Endodermal cell (in vitro differentiated cells): ENCODE results near the gene GPR153. TPM values are rescaled to one million over a fixed set of nuclear protein-coding genes. Genes with fewer than 3 reads are reported as not detected.

Experiments used
- DNase-seq: peaks from one replicate; pipeline ENCODE4 v3.0.0-alpha.2; 2017
- H3K27ac ChIP-seq: 2 replicates; pipeline ENCODE4 v1.5.1; 2013; ENCODE audit warnings: mild to moderate bottlenecking, low read depth, low read length, moderate library complexity
- H3K27me3 ChIP-seq: 2 replicates; pipeline ENCODE4 v1.6.1; 2013; ENCODE audit warnings: mild to moderate bottlenecking, low read length, moderate library complexity; ENCODE audit not compliant: insufficient read depth, control insufficient read depth, poor library complexity, severe bottlenecking
- H3K36me3 ChIP-seq: 2 replicates; pipeline ENCODE4 v1.7.0; 2013; ENCODE audit warnings: mild to moderate bottlenecking, low read length, moderate library complexity; ENCODE audit not compliant: control insufficient read depth, insufficient read depth
- H3K4me1 ChIP-seq: one replicate; pipeline ENCODE4 v1.7.0; 2013; ENCODE audit warnings: low read length; ENCODE audit not compliant: control insufficient read depth, insufficient read depth
- H3K4me3 ChIP-seq: 2 replicates; pipeline ENCODE4 v1.5.1; 2013; ENCODE audit warnings: mild to moderate bottlenecking, low read length, moderate library complexity
- H3K9ac ChIP-seq: 2 replicates; pipeline ENCODE4 v1.6.1; 2013; ENCODE audit warnings: mild to moderate bottlenecking, low read length, moderate library complexity; ENCODE audit not compliant: poor library complexity, severe bottlenecking; ENCODE audit errors: extremely low read depth
- H3K9me3 ChIP-seq: 2 replicates; pipeline ENCODE4 v1.6.1; 2013; ENCODE audit warnings: mild to moderate bottlenecking, low read length, moderate library complexity; ENCODE audit not compliant: control insufficient read depth
- H3K27ac Mint-ChIP-seq: 2 replicates; pipeline ENCODE4 v1.8.0; 2020; ENCODE audit warnings: mixed read lengths
- H3K27me3 Mint-ChIP-seq: 2 replicates; pipeline ENCODE4 v1.8.0; 2021; ENCODE audit warnings: mild to moderate bottlenecking, mixed read lengths; ENCODE audit not compliant: insufficient read depth
- H3K36me3 Mint-ChIP-seq: 2 replicates; pipeline ENCODE4 v1.8.0; 2020; ENCODE audit warnings: low read depth, mixed read lengths
- H3K4me1 Mint-ChIP-seq: 2 replicates; pipeline ENCODE4 v1.8.0; 2020; ENCODE audit warnings: mixed read lengths
- H3K4me3 Mint-ChIP-seq: 2 replicates; pipeline ENCODE4 v1.8.0; 2020; ENCODE audit warnings: mild to moderate bottlenecking, moderate library complexity, mixed read lengths
- H3K9me3 Mint-ChIP-seq: 2 replicates; pipeline ENCODE4 v1.8.0; 2020; ENCODE audit warnings: mild to moderate bottlenecking, mixed read lengths
- WGBS, 2 experiments: methylation state at CpG; one replicate each; pipeline versions ENCODE4 v1.1.5 to v1.1.7; 2013; ENCODE audit warnings: missing lambda C conversion rate in 2 of 2, mixed read lengths in 1 of 2; ENCODE audit not compliant: insufficient coverage in 1 of 2, insufficient read length in 1 of 2; 5-methylcytosine and 5-hydroxymethylcytosine counted together
- total RNA-seq, 2 donors: library from RNA; stranded (reverse); fragmentation: NEBNext Ultra II Directional in 1 of 2; extraction: Animal tissue kit (Norgen Biotek cat#: 25700) in 1 of 2; gene quantifications; 2 replicates in 1 of 2; 3 replicates in 1 of 2; pipeline ENCODE4 v1.2.1, GENCODE V29; 2021
- TF ChIP-seq, protein P1 (sequence below): fragments of 200-600 bp; sonication (generic); conservative IDR thresholded peaks from 2 replicates; pipeline ENCODE4 v1.5.0; 2021; ENCODE audit warnings: antibody characterized with exemption, mild to moderate bottlenecking

Gene GPR153
- total RNA-seq, 2 donors from 2014 or later = 2.4 to 2.8 TPM

DNA sequence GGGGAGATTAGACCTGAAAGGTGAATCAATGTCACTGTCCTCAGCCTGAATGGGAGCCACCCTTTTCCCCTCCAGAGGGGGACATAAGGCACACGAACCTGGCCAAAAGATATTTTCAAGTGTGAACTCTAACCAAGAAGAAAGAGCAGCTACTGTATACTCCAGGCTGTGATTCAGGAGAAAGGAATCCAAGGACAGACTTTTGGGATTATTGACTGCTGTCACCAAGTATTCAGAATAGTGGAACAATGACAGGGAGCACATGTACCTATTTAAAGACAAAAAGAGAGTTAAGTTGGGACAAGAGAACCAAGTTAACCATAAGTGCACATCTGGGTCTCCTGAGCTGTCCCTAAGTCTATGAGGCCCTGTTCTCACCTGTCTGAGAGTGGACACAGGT is 27.5 kb downstream of the GPR153 start:
- Mint-ChIP-seq H3K4me3 (no peak overlapping the region), H3K4me1 (peaks cover 4% of the 10 kb centered on the region), H3K27ac (no peak overlapping the region), H3K27me3 (no peaks in the 10 kb centered on the region), H3K36me3 (peaks cover 36% of the 10 kb centered on the region), H3K9me3 (no peaks in the 10 kb centered on the region)
- Histone ChIP-seq H3K9me3 (no peaks in the 10 kb centered on the region), H3K27me3 (no peaks in the 10 kb centered on the region), H3K4me1 (no peaks in the 10 kb centered on the region), H3K9ac (no peak overlapping the region), H3K27ac (no peak overlapping the region), H3K36me3 (peaks cover 50% of the 10 kb centered on the region), H3K4me3 (no peak overlapping the region)
- DNase-seq = no peak
- TF ChIP-seq, protein P1, sequence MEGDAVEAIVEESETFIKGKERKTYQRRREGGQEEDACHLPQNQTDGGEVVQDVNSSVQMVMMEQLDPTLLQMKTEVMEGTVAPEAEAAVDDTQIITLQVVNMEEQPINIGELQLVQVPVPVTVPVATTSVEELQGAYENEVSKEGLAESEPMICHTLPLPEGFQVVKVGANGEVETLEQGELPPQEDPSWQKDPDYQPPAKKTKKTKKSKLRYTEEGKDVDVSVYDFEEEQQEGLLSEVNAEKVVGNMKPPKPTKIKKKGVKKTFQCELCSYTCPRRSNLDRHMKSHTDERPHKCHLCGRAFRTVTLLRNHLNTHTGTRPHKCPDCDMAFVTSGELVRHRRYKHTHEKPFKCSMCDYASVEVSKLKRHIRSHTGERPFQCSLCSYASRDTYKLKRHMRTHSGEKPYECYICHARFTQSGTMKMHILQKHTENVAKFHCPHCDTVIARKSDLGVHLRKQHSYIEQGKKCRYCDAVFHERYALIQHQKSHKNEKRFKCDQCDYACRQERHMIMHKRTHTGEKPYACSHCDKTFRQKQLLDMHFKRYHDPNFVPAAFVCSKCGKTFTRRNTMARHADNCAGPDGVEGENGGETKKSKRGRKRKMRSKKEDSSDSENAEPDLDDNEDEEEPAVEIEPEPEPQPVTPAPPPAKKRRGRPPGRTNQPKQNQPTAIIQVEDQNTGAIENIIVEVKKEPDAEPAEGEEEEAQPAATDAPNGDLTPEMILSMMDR = no peak
- WGBS, 2 experiments = 74 to 91% methylated on average over 1 of the region's 1 CpG

DNA sequence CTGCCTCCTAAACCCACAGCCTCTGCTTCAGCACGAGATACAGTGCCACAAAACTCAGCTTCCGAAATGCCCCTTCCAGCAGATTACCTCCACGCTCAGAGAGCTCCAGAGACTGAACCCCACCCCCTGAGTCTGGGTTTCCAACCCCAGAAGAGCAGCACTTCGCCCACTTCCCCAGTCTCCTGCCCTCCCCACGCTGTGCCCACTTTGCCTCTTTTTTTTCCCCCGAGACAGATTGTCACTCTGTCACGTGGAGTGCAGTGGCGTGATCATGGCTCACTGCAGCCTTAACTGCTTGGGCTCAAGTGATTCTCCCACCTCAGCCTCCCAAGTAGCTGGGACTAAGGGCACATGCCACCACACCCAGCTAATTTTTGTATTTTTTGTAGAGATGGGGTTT is 35.2 kb downstream of the GPR153 start:
- no peak overlapping the region for H3K4me3 Mint-ChIP-seq
- Histone ChIP-seq H3K4me1 (no peaks in the 10 kb centered on the region), H3K27me3 (no peaks in the 10 kb centered on the region), H3K4me3 (no peak overlapping the region), H3K36me3 (peaks cover 69% of the 10 kb centered on the region), H3K27ac (no peak overlapping the region), H3K9ac (no peak overlapping the region), H3K9me3 (no peaks in the 10 kb centered on the region)
- no peaks in the 10 kb centered on the region for H3K4me1 Mint-ChIP-seq
- H3K9me3 Mint-ChIP-seq = no peaks in the 10 kb centered on the region
- TF ChIP-seq, protein P1 = no peak
- H3K36me3 Mint-ChIP-seq = peaks cover 67% of the 10 kb centered on the region
- no peak for DNase-seq
- 77 to 96% methylated on average over 5 to 8 of the region's 8 CpGs for WGBS, 2 experiments
- no peaks in the 10 kb centered on the region for H3K27me3 Mint-ChIP-seq
- H3K27ac Mint-ChIP-seq = no peak overlapping the region

DNA sequence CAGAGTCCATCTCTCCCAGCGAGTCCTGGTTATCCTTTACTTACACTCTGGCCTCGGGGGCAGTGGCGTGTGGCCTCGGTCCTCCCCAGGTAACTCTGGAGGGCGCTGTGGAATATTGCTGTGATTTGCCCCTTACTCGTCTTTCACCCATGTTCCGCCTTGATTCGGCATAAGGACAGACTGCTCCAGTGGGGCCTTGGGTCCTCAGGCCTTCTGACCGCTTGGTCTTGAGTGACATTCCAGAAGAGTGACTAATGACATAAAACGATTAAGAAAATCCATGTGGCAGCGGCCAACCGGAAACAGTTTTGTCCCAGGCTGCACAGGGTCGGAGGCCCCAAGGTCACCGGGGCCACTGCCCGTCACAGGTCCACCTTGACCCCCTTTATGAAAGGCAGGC is 36.2 kb downstream of the GPR153 start:
- Mint-ChIP-seq H3K27ac (no peak overlapping the region), H3K9me3 (no peaks in the 10 kb centered on the region), H3K4me1 (no peaks in the 10 kb centered on the region), H3K36me3 (peaks cover 65% of the 10 kb centered on the region), H3K4me3 (no peak overlapping the region), H3K27me3 (no peaks in the 10 kb centered on the region)
- Histone ChIP-seq H3K9me3 (no peaks in the 10 kb centered on the region), H3K9ac (no peak overlapping the region), H3K4me1 (no peaks in the 10 kb centered on the region), H3K27ac (no peak overlapping the region), H3K36me3 (peaks cover 63% of the 10 kb centered on the region), H3K4me3 (no peak overlapping the region), H3K27me3 (no peaks in the 10 kb centered on the region)
- 95 to 96% methylated on average over 13 to 15 of the region's 15 CpGs for WGBS, 2 experiments
- TF ChIP-seq, protein P1 = no peak
- no peak for DNase-seq
